ENCODE measurements around the gene KLHL26. TPM values are rescaled to one million over a fixed set of nuclear protein-coding genes. Genes with fewer than 3 reads are reported as not detected.

The KLHL26 gene
- total RNA-seq, 1 donor from 2014 or later, result 8.3 TPM

GRCh38 chr19:18716857-18717256 lies 80.0 kb downstream of the KLHL26 start:
- no peak for DNase-seq (ENCODE audit: extremely low spot score in 2 of 2)
- Histone ChIP-seq H3K36me3 (no peaks in the 10 kb centered on the region), H3K27ac (no peak overlapping the region), H3K4me1 (peaks cover 1% of the 10 kb centered on the region), H3K9me3 (no peaks in the 10 kb centered on the region), H3K27me3 (no peaks in the 10 kb centered on the region), H3K4me3 (no peak overlapping the region)
- TF ChIP-seq CTCF (IDR thresholded peaks at IDR 0.05), result no peak
- TF ChIP-seq POLR2AphosphoS5 (IDR thresholded peaks at IDR 0.05; ENCODE audit: insufficient read depth in 1 of 2, low read depth in 1 of 2), result no peak
- TF ChIP-seq POLR2A (IDR thresholded peaks at IDR 0.05), result no peak
- intact Hi-C loops (cut with DNase I), result no loop called here

- H3K9me3 ChIP-seq, result no peaks in the 10 kb centered on the region
- no peak overlapping the region for H3K27ac ChIP-seq
- H3K27me3 ChIP-seq, result no peaks in the 10 kb centered on the region
- intact Hi-C loops (cut with DNase I), result no loop called here
- TF ChIP-seq POLR2AphosphoS5 (IDR thresholded peaks at IDR 0.05; ENCODE audit: insufficient read depth in 1 of 2, low read depth in 1 of 2) (no peak), POLR2A (IDR thresholded peaks at IDR 0.05) (no peak), CTCF (IDR thresholded peaks at IDR 0.05) (no peak)
- H3K4me3 ChIP-seq, result no peak overlapping the region
- H3K36me3 ChIP-seq, result no peaks in the 10 kb centered on the region
- H3K4me1 ChIP-seq, result no peaks in the 10 kb centered on the region
- no peak for DNase-seq (ENCODE audit: extremely low spot score in 2 of 2)
These were observed 80.8 kb downstream of the KLHL26 start for GRCh38 chr19:18717601-18718000.

- no peak overlapping the region for H3K27ac ChIP-seq
- no peaks in the 10 kb centered on the region for H3K27me3 ChIP-seq
- no peak for DNase-seq (ENCODE audit: extremely low spot score in 2 of 2)
- no peak overlapping the region for H3K4me3 ChIP-seq
- no peaks in the 10 kb centered on the region for H3K9me3 ChIP-seq
- TF ChIP-seq CTCF (IDR thresholded peaks at IDR 0.05), result no peak
- no peak for TF ChIP-seq POLR2AphosphoS5 (IDR thresholded peaks at IDR 0.05; ENCODE audit: insufficient read depth in 1 of 2, low read depth in 1 of 2)
- TF ChIP-seq POLR2A (IDR thresholded peaks at IDR 0.05), result no peak
- intact Hi-C loops (cut with DNase I), result no loop called here
- H3K36me3 ChIP-seq, result no peaks in the 10 kb centered on the region
- H3K4me1 ChIP-seq, result no peaks in the 10 kb centered on the region
These were observed 81.2 kb downstream of the KLHL26 start for GRCh38 chr19:18718015-18718526.

GRCh38 chr19:18718846-18719458 lies 82.1 kb downstream of the KLHL26 start:
- Histone ChIP-seq H3K4me3 (no peak overlapping the region), H3K27me3 (no peaks in the 10 kb centered on the region), H3K9me3 (no peaks in the 10 kb centered on the region), H3K36me3 (no peaks in the 10 kb centered on the region), H3K27ac (no peak overlapping the region), H3K4me1 (no peaks in the 10 kb centered on the region)
- intact Hi-C loops (cut with DNase I), result no loop called here
- TF ChIP-seq POLR2A (IDR thresholded peaks at IDR 0.05) (no peak), POLR2AphosphoS5 (IDR thresholded peaks at IDR 0.05; ENCODE audit: insufficient read depth in 1 of 2, low read depth in 1 of 2) (no peak), CTCF (IDR thresholded peaks at IDR 0.05) (no peak)
- DNase-seq (ENCODE audit: extremely low spot score in 2 of 2), result no peak

- H3K9me3 ChIP-seq, result no peaks in the 10 kb centered on the region
- TF ChIP-seq POLR2A (IDR thresholded peaks at IDR 0.05) (no peak), CTCF (IDR thresholded peaks at IDR 0.05) (no peak), POLR2AphosphoS5 (IDR thresholded peaks at IDR 0.05; ENCODE audit: insufficient read depth in 1 of 2, low read depth in 1 of 2) (no peak)
- no peaks in the 10 kb centered on the region for H3K4me1 ChIP-seq
- no peaks in the 10 kb centered on the region for H3K36me3 ChIP-seq
- no peak overlapping the region for H3K27ac ChIP-seq
- no peak for DNase-seq (ENCODE audit: extremely low spot score in 2 of 2)
- no peaks in the 10 kb centered on the region for H3K27me3 ChIP-seq
- no peak overlapping the region for H3K4me3 ChIP-seq
- intact Hi-C loops (cut with DNase I), result no loop called here
These were observed 82.7 kb downstream of the KLHL26 start for GRCh38 chr19:18719541-18719940.

Measured in vagina (tissue), 2 donors.